Choroid plexus epithelial cell (primary cell): Measurements from ENCODE around the gene SLC38A1.

Experiments
- DNase-seq: peaks from one replicate; pipeline ENCODE4 v3.0.0-alpha.2; 2010; ENCODE audit warnings: low read depth
- H3K4me3 ChIP-seq: 2 replicates; pipeline ENCODE4 v1.5.1; 2011; ENCODE audit warnings: low read depth, mild to moderate bottlenecking, control low read depth, low read length, moderate library complexity
- CTCF ChIP-seq: conservative IDR thresholded peaks from 2 replicates; pipeline ENCODE4 v1.5.1; 2011; ENCODE audit warnings: low read depth, mild to moderate bottlenecking, control low read depth, inconsistent platforms, low read length, moderate library complexity

The SLC38A1 gene

GRCh38 chr12:46233423-46233822 lies 35.4 kb downstream of the SLC38A1 start:
- no peak overlapping the region for H3K4me3 ChIP-seq
- TF ChIP-seq CTCF, result no peak
- no peak for DNase-seq

- DNase-seq, result no peak
Measured at GRCh38 chr12:46230983-46231382, 37.9 kb downstream of the SLC38A1 start.

GRCh38 chr12:46230306-46230705 lies 38.5 kb downstream of the SLC38A1 start:
- no peak for DNase-seq
- no peak for TF ChIP-seq CTCF
- H3K4me3 ChIP-seq, result no peak overlapping the region

More at GRCh38 chr12:46230983-46231382, 37.9 kb downstream of the SLC38A1 start:
- no peak overlapping the region for H3K4me3 ChIP-seq
- no peak for TF ChIP-seq CTCF

GRCh38 chr12:46227616-46228015 lies 41.2 kb downstream of the SLC38A1 start:
- no peak for TF ChIP-seq CTCF
- no peak overlapping the region for H3K4me3 ChIP-seq
- no peak for DNase-seq

- no peak for TF ChIP-seq CTCF
- DNase-seq, result no peak
- no peak overlapping the region for H3K4me3 ChIP-seq
Measured at GRCh38 chr12:46224386-46224785, 44.5 kb downstream of the SLC38A1 start.

GRCh38 chr12:46223047-46223446 lies 45.8 kb downstream of the SLC38A1 start:
- no peak for TF ChIP-seq CTCF
- no peak overlapping the region for H3K4me3 ChIP-seq
- no peak for DNase-seq

GRCh38 chr12:46222636-46223035 lies 46.2 kb downstream of the SLC38A1 start:
- no peak overlapping the region for H3K4me3 ChIP-seq
- TF ChIP-seq CTCF, result no peak
- no peak for DNase-seq
